ENCODE results near the gene TMEM117.

Gene TMEM117

GRCh38 chr12:44117337-44117736, 281.5 kb downstream of the TMEM117 start:
- no peak for DNase-seq (ENCODE audit: low read depth in 2 of 2)

DNA sequence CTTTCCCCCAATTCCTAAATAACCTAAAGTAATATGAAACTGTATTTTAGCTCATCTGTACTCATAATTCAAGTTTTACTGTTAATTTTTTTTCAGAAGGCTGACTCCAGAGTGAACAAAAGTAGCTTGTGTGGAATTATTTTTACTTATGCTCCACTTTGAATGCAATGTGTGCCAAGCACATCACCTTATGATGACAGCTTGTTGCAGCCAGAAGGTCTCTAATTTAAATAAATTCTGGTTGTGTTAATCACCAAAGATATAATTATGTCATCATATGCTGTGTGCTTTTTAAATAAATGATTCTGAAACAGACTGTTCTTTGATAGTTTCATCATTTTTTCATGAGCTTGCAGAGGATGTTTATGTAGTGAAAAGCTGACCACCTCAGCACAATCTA, 283.1 kb downstream of the TMEM117 start:
- H3K4me3 ChIP-seq (replicated peaks in 1 of 2; ENCODE audit: low read depth in 2 of 2, low read length in 2 of 2), result no peak overlapping the region
- TF ChIP-seq, protein P1, sequence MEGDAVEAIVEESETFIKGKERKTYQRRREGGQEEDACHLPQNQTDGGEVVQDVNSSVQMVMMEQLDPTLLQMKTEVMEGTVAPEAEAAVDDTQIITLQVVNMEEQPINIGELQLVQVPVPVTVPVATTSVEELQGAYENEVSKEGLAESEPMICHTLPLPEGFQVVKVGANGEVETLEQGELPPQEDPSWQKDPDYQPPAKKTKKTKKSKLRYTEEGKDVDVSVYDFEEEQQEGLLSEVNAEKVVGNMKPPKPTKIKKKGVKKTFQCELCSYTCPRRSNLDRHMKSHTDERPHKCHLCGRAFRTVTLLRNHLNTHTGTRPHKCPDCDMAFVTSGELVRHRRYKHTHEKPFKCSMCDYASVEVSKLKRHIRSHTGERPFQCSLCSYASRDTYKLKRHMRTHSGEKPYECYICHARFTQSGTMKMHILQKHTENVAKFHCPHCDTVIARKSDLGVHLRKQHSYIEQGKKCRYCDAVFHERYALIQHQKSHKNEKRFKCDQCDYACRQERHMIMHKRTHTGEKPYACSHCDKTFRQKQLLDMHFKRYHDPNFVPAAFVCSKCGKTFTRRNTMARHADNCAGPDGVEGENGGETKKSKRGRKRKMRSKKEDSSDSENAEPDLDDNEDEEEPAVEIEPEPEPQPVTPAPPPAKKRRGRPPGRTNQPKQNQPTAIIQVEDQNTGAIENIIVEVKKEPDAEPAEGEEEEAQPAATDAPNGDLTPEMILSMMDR (IDR thresholded peaks at IDR 0.05; ENCODE audit: low read depth, low read length), result no peak
- DNase-seq (ENCODE audit: low read depth in 2 of 2), result no peak

More at GRCh38 chr12:44117337-44117736, 281.5 kb downstream of the TMEM117 start:
- TF ChIP-seq, protein P1 (IDR thresholded peaks at IDR 0.05; ENCODE audit: low read depth, low read length), result no peak
- no peak overlapping the region for H3K4me3 ChIP-seq (replicated peaks in 1 of 2; ENCODE audit: low read depth in 2 of 2, low read length in 2 of 2)

DNA sequence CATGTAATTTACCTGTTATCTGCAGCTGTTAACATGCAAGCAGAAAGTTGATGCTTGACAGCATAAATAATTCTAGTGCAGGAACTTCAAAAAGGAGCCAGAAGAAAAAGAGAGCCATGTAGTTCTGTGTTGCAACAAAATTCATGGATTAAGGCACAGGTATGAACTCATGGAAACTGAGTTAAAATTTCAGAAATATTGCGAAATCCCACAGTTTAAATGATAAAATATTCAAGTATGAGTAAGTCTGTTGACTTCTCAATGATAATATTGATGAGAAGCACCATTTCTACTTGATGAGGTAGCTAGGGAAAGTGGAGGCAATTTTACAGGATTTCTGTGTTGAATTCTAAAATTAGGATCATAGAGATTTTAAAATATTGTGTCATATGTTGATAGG, 290.9 kb downstream of the TMEM117 start:
- H3K4me3 ChIP-seq (replicated peaks in 1 of 2; ENCODE audit: low read depth in 2 of 2, low read length in 2 of 2), result no peak overlapping the region
- TF ChIP-seq, protein P1 (IDR thresholded peaks at IDR 0.05; ENCODE audit: low read depth, low read length), result no peak
- no peak for DNase-seq (ENCODE audit: low read depth in 2 of 2)

- TF ChIP-seq, protein P1 (IDR thresholded peaks at IDR 0.05; ENCODE audit: low read depth, low read length), result no peak
- no peak for DNase-seq (ENCODE audit: low read depth in 2 of 2)
Measured at GRCh38 chr12:44127966-44128710, 292.3 kb downstream of the TMEM117 start.

DNA sequence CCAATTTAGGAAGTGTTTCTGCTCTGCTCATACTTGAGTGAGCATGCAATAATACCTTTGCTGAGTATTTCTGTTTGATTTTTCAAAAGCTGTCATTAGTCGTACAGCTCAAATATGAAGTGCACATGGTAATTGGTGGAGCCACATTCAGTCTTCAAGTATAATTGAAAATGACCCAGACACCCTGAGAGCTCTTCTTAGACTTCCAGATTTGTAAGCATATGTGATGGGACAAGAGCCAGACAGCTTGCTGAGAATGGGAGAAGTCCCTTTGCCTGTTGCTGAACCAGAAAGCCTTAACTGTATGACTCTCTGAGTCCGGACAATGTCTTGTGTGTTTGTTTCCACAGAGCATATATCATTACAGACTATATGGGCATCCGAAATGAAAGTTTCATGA, 307.3 kb downstream of the TMEM117 start:
- DNase-seq (ENCODE audit: low read depth in 2 of 2), result no peak
- TF ChIP-seq, protein P1 (IDR thresholded peaks at IDR 0.05; ENCODE audit: low read depth, low read length), result no peak
- no peak overlapping the region for H3K4me3 ChIP-seq (replicated peaks in 1 of 2; ENCODE audit: low read depth in 2 of 2, low read length in 2 of 2)

More at GRCh38 chr12:44127966-44128710, 292.3 kb downstream of the TMEM117 start:
- no peak overlapping the region for H3K4me3 ChIP-seq (replicated peaks in 1 of 2; ENCODE audit: low read depth in 2 of 2, low read length in 2 of 2)

DNA sequence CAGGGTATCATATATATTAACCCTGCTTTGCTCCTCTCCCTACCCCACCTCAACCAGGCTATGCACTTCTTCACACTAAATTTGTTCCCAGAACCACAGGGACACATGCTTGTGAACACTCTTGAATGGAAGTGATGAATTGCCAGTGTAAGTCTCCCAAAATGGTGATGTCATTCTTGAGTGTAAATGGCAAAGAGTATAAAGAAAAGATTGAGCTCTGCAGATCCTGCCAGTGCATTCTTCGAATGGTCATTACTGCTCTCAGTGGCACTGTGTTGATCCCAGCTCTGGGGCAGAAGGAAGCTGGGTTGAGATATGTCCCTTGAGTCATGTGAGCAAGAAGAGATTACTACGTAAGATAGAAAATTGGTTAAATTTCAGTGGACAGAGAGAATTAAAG, 313.1 kb downstream of the TMEM117 start:
- TF ChIP-seq, protein P1 (IDR thresholded peaks at IDR 0.05; ENCODE audit: low read depth, low read length), result no peak
- no peak for DNase-seq (ENCODE audit: low read depth in 2 of 2)
- no peak overlapping the region for H3K4me3 ChIP-seq (replicated peaks in 1 of 2; ENCODE audit: low read depth in 2 of 2, low read length in 2 of 2)
